Lower lobe of right lung (tissue), 2 donors: ENCODE measurements around the gene TSC22D1. TPM values are rescaled to one million over a fixed set of nuclear protein-coding genes. Genes with fewer than 3 reads are reported as not detected.

Experiments used
- ATAC-seq, 2 donors: fragments of 200-7000 bp; cut with Tn5 transposase; one replicate each; pipeline ENCODE4 v1.9.1; 2020 to 2022; ENCODE audit warnings: mild to moderate bottlenecking in 2 of 2, moderate library complexity in 2 of 2
- DNase-seq: peaks from one replicate; pipeline ENCODE4 v3.0.0-alpha.2; 2020
- H3K27ac ChIP-seq: fragments of 200-600 bp; one replicate; pipeline ENCODE4 v1.8.0; 2022
- H3K27me3 ChIP-seq: fragments of 200-600 bp; one replicate; pipeline ENCODE4 v1.8.0; 2022; ENCODE audit warnings: low read depth
- H3K36me3 ChIP-seq: fragments of 200-600 bp; one replicate; pipeline ENCODE4 v1.8.0; 2022; ENCODE audit warnings: mild to moderate bottlenecking
- H3K4me1 ChIP-seq: fragments of 200-600 bp; one replicate; pipeline ENCODE4 v1.8.0; 2022
- H3K4me3 ChIP-seq: fragments of 200-600 bp; one replicate; pipeline ENCODE4 v1.8.0; 2022; ENCODE audit warnings: mild to moderate bottlenecking
- H3K9me3 ChIP-seq: fragments of 200-600 bp; one replicate; pipeline ENCODE4 v1.8.0; 2022
- intact Hi-C: fragments of 100-400 bp; cut with DNase I; formaldehyde crosslinking; loops from one replicate; pipeline ENCODE4 v1.11.0; 2022
- total RNA-seq: library from RNA; stranded (reverse); fragmentation: NEBNext Ultra II Directional; extraction: Animal tissue kit (Norgen Biotek cat#: 25700); gene quantifications from one replicate; pipeline ENCODE4 v1.2.1, GENCODE V29; 2021
- TF ChIP-seq, protein P1 (sequence below): fragments of 200-600 bp; IDR thresholded peaks from one replicate; pipeline ENCODE4 v1.8.0; 2022; ENCODE audit warnings: antibody characterized with exemption, mild to moderate bottlenecking
- donor health status: DM: no; HTN: yes; CAD: no; lungs with severe emphysema.

The TSC22D1 gene
- total RNA-seq, 1 donor from 2014 or later, result 163 TPM

DNA sequence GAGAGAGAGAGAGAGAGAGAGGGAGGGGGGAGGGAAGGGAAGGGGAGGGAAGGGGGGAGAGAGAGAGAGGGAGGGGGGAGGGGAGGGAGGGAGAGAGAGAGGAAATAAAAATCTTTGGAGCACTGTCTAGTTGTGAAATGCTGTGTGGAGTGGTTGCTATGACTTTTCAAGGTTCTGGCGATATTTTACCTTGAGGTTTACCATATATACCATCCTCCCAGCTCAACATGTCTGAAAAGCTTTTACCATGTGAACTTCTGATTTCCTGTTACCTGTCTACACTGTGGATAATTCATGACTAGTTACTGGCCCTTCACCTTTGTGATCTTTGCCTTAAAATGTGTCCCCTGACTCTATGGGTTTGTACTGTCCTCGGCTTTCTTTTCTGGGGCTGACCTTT lies 164.3 kb downstream of the TSC22D1 start:
- ATAC-seq (no peak), DNase-seq (no peak)
- TF ChIP-seq, protein P1, sequence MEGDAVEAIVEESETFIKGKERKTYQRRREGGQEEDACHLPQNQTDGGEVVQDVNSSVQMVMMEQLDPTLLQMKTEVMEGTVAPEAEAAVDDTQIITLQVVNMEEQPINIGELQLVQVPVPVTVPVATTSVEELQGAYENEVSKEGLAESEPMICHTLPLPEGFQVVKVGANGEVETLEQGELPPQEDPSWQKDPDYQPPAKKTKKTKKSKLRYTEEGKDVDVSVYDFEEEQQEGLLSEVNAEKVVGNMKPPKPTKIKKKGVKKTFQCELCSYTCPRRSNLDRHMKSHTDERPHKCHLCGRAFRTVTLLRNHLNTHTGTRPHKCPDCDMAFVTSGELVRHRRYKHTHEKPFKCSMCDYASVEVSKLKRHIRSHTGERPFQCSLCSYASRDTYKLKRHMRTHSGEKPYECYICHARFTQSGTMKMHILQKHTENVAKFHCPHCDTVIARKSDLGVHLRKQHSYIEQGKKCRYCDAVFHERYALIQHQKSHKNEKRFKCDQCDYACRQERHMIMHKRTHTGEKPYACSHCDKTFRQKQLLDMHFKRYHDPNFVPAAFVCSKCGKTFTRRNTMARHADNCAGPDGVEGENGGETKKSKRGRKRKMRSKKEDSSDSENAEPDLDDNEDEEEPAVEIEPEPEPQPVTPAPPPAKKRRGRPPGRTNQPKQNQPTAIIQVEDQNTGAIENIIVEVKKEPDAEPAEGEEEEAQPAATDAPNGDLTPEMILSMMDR, result no peak
- H3K9me3 ChIP-seq, result no peaks in the 10 kb centered on the region
- H3K27ac ChIP-seq, result no peak overlapping the region
- intact Hi-C loops, result no loop called here
- no peaks in the 10 kb centered on the region for H3K27me3 ChIP-seq
- H3K4me3 ChIP-seq, result no peak overlapping the region
- H3K4me1 ChIP-seq, result no peaks in the 10 kb centered on the region
- no peaks in the 10 kb centered on the region for H3K36me3 ChIP-seq

DNA sequence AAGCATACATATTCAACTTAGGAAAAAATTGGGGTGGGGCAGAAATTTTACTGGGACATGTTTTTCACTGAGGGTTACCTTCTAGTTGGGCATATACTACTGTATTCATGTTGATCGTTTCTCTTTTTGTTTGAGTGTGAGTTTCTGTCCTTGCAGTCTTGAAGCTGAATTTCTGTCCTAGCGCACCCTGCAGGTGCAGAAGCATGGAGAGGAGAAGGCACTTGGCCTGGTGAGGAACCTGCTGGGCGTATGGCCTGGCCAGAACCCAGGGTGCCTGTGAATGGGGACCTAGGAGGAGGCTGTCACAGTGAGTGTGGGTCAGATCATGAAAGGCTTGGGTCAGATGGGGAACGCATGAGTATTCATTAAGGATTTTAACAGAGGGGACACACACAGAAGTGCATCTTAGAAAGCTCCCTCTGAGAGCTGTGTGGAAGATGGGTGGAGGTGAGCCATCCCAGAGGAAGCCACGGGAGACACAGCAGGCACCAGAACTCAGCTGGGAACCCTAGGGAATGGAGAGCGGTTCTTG lies 165.7 kb downstream of the TSC22D1 start:
- intact Hi-C loops, result no loop called here
- H3K36me3 ChIP-seq, result no peaks in the 10 kb centered on the region
- H3K4me1 ChIP-seq, result no peaks in the 10 kb centered on the region
- TF ChIP-seq, protein P1, result no peak
- H3K9me3 ChIP-seq, result no peaks in the 10 kb centered on the region
- no peak for DNase-seq
- no peak overlapping the region for H3K27ac ChIP-seq
- H3K27me3 ChIP-seq, result no peaks in the 10 kb centered on the region
- ATAC-seq, result no peak
- H3K4me3 ChIP-seq, result no peak overlapping the region

DNA sequence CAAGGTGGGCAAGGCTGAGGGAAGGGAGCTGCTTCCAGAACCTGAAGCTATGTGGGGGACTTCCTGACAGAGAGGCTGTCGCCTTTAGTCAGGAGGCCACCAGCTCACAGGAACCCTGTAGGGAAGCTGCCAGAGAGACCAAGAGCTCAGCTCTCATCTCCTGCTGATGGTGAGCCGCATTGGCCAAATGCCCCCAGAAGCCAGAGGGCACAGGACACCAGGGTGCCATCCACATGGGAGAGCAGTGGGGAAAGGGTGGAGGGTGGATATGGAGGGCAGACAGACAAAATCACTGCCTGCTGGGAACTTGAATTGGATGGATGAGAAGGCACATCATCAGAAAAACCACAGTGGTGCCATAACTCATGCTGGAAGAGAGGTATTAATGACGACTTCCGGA lies 166.5 kb downstream of the TSC22D1 start:
- Histone ChIP-seq H3K4me3 (no peak overlapping the region), H3K9me3 (no peaks in the 10 kb centered on the region), H3K36me3 (no peaks in the 10 kb centered on the region), H3K27me3 (no peaks in the 10 kb centered on the region), H3K27ac (no peak overlapping the region), H3K4me1 (no peaks in the 10 kb centered on the region)
- ATAC-seq (no peak), DNase-seq (no peak)
- intact Hi-C loops, result no loop called here
- TF ChIP-seq, protein P1, result no peak

DNA sequence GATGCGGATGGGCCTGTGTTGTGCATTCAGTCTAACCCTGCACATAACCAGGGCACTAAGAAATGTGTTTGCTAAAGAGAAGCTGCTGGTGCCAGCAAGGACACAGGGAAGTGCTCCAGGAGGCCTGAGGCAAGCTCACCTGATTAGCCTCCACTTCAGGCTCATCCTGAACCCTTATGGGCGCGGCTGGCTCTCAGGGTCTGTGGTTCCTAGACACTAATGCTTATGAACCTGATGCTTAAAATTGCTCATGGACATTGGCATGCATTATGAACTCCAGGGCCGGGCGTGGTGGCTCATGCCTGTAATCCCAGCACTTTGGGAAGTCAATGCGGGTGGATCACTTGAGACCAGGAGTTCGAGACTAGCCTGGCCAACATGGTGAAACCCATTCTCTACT lies 168.2 kb downstream of the TSC22D1 start:
- no peaks in the 10 kb centered on the region for H3K4me1 ChIP-seq
- no peak overlapping the region for H3K27ac ChIP-seq
- no peaks in the 10 kb centered on the region for H3K9me3 ChIP-seq
- ATAC-seq, result no peak
- no peaks in the 10 kb centered on the region for H3K36me3 ChIP-seq
- DNase-seq, result no peak
- H3K4me3 ChIP-seq, result no peak overlapping the region
- TF ChIP-seq, protein P1, result no peak
- intact Hi-C loops, result no loop called here
- no peaks in the 10 kb centered on the region for H3K27me3 ChIP-seq

DNA sequence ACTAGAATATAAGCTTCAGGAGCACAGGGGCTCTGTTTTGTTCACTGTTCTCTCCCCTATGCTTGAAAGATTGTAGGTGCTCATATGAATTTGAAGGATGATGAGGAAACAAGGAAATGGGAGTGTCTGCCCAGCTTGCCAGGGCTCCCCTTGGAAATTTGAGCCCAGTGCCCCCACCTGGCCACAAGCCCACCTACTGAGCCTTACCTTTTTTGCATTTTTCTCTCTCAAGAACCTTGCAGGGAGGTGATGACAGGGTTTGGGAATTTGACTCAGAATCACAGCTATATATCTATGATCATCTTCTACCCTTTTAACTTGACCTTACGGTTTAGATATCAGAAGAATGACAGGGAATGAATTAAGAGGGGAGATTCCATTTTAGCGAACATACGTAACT lies 168.8 kb downstream of the TSC22D1 start:
- H3K27ac ChIP-seq, result no peak overlapping the region
- no peaks in the 10 kb centered on the region for H3K36me3 ChIP-seq
- TF ChIP-seq, protein P1, result no peak
- H3K4me3 ChIP-seq, result no peak overlapping the region
- intact Hi-C loops, result no loop called here
- ATAC-seq (no peak), DNase-seq (no peak)
- H3K4me1 ChIP-seq, result no peaks in the 10 kb centered on the region
- no peaks in the 10 kb centered on the region for H3K9me3 ChIP-seq
- no peaks in the 10 kb centered on the region for H3K27me3 ChIP-seq

DNA sequence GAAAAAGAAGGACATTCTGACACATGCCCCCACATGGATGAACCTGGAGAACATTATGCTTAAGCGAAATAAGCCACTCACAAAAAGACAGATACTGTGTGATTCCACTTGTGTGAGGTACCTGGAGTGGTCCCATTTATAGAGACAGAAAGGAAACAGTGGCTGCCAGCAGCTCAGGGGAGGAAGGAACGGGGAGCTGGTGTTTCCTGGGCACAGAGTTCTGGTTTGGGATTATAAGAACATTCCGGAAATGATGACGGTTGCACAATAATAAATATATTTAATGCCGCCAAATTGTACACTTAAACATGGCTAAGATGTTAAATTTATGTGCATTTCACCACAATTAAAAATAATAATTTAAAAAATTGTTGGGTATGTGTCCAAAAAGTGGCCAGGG lies 169.5 kb downstream of the TSC22D1 start:
- Histone ChIP-seq H3K4me1 (no peaks in the 10 kb centered on the region), H3K36me3 (no peaks in the 10 kb centered on the region), H3K4me3 (no peak overlapping the region), H3K27ac (no peak overlapping the region), H3K9me3 (no peaks in the 10 kb centered on the region), H3K27me3 (no peaks in the 10 kb centered on the region)
- DNase-seq (no peak), ATAC-seq (no peak)
- intact Hi-C loops, result no loop called here
- TF ChIP-seq, protein P1, result no peak
